Measurements from ENCODE around the gene MTMR12. TPM values are rescaled to one million over a fixed set of nuclear protein-coding genes. Genes with fewer than 3 reads are reported as not detected.

Gene MTMR12
- total RNA-seq, 4 donors from 2014 or later: 35.8 to 40.0 (median 38.1) TPM

DNA sequence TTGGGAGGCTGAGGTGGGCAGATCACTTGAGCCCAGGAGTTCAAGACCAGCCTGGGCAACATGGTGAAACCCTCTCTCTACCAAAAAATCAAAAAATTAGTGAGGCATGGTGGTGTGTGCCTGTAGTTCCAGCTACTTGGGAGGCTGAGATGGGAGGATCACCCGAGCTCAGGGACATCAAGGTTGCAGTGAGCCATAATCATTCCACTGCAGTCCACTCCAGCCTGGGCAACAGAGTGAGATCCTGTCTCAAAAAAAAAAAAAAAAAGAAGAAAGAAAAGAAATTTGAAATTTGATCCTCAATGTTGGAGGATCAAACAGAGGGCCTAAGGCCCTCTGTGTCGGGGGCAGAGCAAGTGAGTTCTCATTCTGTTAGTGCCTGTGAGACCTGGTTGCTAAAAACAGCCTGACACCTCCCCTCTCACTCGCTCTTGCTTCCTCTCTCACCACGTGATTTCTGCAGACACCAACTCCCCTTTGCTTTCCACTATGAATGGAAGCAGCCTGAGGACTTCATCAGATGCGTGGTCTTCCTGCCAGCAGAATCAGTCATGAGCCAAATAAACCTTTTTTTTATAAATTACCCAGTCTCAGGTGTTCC is 130.2 kb downstream of the MTMR12 start:
- peaks cover 0 to 2% (median 0%) of the 10 kb centered on the region in 4 donors for H3K9me3 ChIP-seq
- no peak for DNase-seq (ENCODE audit: low spot score in 2 of 2)
- H3K36me3 ChIP-seq: no peaks in the 10 kb centered on the region
- no peaks in the 10 kb centered on the region for H3K27me3 ChIP-seq
- H3K27ac ChIP-seq: no peak overlapping the region
- WGBS, 2 donors: 63 to 76% methylated on average over 5 of the region's 5 CpGs
- H3K4me1 ChIP-seq: no peaks in the 10 kb centered on the region
- no peak overlapping the region for H3K4me3 ChIP-seq
- TF ChIP-seq EP300 (IDR thresholded peaks at IDR 0.05) (no peak), POLR2A (IDR thresholded peaks at IDR 0.05) (no peak)
- TF ChIP-seq, protein P1, sequence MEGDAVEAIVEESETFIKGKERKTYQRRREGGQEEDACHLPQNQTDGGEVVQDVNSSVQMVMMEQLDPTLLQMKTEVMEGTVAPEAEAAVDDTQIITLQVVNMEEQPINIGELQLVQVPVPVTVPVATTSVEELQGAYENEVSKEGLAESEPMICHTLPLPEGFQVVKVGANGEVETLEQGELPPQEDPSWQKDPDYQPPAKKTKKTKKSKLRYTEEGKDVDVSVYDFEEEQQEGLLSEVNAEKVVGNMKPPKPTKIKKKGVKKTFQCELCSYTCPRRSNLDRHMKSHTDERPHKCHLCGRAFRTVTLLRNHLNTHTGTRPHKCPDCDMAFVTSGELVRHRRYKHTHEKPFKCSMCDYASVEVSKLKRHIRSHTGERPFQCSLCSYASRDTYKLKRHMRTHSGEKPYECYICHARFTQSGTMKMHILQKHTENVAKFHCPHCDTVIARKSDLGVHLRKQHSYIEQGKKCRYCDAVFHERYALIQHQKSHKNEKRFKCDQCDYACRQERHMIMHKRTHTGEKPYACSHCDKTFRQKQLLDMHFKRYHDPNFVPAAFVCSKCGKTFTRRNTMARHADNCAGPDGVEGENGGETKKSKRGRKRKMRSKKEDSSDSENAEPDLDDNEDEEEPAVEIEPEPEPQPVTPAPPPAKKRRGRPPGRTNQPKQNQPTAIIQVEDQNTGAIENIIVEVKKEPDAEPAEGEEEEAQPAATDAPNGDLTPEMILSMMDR (IDR thresholded peaks at IDR 0.05): no peak

Small RNAs within 50 kb of the gene (small RNA-seq; reads per million reads assigned to genes)
- gene RNU6-1079P (not detected), gene RNU6-378P (not detected)

Other genes starting within 250 kb of the MTMR12 start
- gene GOLPH3, start 138.6 kb downstream of the MTMR12 start, total RNA-seq: 100 to 1,000 TPM in 2 of 4 donors, 10 to 100 TPM in 2; 90.6 to 115 (median 102) TPM
- 10 to 100 TPM; 63.9 to 83.5 (median 73.8) TPM for gene ZFR, start 131.8 kb upstream of the MTMR12 start, total RNA-seq